ENCODE results near the gene NR2C2AP.
A peak's percentile ranks its signal among the peaks of the same experiment; 100 is the strongest.

DNA sequence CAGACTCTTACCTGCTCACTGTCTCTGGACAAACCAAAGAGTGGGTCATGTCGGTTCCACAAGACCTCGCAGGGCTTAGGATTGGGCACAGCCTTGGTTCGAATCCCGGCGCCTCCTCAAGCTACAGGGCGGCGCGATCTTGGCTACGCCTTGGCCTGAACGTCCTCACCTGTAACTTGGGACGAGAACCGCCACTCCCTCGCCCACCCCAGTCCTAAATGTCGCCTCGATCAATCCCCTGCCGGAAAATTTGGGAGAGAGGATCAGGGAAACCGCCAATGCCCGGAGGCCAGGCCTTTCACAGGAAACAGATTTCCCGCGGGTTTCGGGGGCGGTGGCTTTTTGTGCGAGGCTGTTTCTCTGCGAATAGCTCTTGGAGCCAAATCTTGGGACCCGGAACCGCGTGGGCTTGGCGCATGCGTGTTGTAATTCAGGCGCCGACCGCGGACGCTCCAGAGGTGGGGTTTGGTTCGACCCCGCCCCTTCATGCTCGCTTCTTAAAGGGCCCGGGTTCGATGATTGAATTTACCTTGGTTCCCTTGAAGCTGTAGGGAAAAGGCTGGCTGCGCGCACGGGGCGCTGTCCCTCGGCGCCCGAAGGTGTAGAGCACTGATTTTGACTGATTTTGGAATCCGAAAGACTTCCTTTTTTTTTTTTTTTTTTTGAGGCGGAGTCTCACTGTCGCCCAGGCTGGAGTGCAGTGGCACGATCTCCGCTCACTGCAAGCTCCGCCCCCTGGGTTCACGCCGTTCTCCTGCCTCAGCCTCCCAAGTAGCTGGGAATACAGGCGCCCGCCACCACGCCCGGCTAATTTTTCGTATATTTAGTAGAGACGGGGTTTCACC, at the start of gene NR2C2AP:
- TF ChIP-seq POLR2AphosphoS5 (IDR thresholded peaks at IDR 0.05): peak in 2 of 3 donors; percentile 30 to 41
- TF ChIP-seq, protein P1, sequence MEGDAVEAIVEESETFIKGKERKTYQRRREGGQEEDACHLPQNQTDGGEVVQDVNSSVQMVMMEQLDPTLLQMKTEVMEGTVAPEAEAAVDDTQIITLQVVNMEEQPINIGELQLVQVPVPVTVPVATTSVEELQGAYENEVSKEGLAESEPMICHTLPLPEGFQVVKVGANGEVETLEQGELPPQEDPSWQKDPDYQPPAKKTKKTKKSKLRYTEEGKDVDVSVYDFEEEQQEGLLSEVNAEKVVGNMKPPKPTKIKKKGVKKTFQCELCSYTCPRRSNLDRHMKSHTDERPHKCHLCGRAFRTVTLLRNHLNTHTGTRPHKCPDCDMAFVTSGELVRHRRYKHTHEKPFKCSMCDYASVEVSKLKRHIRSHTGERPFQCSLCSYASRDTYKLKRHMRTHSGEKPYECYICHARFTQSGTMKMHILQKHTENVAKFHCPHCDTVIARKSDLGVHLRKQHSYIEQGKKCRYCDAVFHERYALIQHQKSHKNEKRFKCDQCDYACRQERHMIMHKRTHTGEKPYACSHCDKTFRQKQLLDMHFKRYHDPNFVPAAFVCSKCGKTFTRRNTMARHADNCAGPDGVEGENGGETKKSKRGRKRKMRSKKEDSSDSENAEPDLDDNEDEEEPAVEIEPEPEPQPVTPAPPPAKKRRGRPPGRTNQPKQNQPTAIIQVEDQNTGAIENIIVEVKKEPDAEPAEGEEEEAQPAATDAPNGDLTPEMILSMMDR (IDR thresholded peaks at IDR 0.05): no peak

All from breast epithelium (tissue), 3 donors.